AG09319 (cell line): ENCODE measurements around the gene SLC4A7.
"Not testable (repeated sequence)": the region's sequence is repeated elsewhere in the genome, so short reads cannot be mapped to it uniquely, and the experiment has no call there.

Source experiments
- DNase-seq: peaks from one replicate; pipeline ENCODE4 v3.0.0-alpha.2; 2010; ENCODE audit warnings: low read depth; ENCODE audit errors: extremely low read depth
- TF ChIP-seq, protein P1 (sequence below): IDR thresholded peaks from 2 replicates; pipeline ENCODE4 v1.5.1; 2011; ENCODE audit warnings: low read depth, mild to moderate bottlenecking, inconsistent platforms, low read length, moderate library complexity

The SLC4A7 gene

DNA sequence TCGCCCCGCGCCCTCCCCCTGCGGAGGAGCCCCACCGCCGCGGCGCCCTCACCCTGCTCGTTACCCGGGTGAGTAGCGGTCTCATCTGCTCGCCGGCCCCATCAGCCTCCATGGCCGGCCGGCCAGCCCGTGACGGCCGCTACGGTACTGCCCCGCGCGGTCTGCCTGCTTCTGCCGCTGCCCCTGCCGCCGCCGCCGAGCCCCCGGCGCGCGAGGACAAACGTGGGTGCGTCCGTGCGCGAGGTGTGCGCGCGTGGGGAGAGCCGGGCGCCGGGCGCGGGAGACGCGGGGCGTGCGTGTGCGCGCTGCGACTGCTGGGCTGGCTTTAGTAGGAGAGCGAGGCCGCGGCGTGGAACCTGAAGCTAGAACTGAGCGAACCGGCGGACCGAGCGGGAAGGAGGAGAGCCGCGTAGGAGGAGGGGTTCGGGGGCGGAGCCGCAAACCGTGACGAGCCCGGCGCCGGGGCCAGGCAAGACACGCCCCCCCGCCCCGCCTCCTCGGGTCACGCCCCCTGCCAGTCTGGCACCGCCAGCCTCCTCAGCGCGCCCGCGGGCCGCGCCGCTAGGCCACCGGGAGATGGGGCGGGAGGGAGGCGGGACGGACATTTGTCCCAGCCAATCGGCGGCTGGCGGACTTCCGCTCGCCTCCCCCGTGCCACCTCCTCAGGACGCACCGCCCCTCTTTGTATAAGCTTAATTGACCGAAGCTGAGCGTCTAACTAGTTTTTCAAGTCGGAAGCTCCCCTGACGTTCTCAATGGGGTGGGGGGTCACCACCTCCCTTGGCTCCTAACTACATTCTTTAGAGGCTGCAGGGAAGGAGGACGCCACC, at the start of gene SLC4A7:
SLC4A7 (minus strand) TSS at position 370 of the 830 bp plus-strand sequence; CDS start at position 112, 258 bp downstream.
- peak; percentile 93 for DNase-seq
- TF ChIP-seq, protein P1, sequence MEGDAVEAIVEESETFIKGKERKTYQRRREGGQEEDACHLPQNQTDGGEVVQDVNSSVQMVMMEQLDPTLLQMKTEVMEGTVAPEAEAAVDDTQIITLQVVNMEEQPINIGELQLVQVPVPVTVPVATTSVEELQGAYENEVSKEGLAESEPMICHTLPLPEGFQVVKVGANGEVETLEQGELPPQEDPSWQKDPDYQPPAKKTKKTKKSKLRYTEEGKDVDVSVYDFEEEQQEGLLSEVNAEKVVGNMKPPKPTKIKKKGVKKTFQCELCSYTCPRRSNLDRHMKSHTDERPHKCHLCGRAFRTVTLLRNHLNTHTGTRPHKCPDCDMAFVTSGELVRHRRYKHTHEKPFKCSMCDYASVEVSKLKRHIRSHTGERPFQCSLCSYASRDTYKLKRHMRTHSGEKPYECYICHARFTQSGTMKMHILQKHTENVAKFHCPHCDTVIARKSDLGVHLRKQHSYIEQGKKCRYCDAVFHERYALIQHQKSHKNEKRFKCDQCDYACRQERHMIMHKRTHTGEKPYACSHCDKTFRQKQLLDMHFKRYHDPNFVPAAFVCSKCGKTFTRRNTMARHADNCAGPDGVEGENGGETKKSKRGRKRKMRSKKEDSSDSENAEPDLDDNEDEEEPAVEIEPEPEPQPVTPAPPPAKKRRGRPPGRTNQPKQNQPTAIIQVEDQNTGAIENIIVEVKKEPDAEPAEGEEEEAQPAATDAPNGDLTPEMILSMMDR = no peak

- TF ChIP-seq, protein P1 = no peak
- no peak for DNase-seq
Measured at GRCh38 chr3:27533261-27533607, 49.0 kb upstream of the SLC4A7 start.

DNA sequence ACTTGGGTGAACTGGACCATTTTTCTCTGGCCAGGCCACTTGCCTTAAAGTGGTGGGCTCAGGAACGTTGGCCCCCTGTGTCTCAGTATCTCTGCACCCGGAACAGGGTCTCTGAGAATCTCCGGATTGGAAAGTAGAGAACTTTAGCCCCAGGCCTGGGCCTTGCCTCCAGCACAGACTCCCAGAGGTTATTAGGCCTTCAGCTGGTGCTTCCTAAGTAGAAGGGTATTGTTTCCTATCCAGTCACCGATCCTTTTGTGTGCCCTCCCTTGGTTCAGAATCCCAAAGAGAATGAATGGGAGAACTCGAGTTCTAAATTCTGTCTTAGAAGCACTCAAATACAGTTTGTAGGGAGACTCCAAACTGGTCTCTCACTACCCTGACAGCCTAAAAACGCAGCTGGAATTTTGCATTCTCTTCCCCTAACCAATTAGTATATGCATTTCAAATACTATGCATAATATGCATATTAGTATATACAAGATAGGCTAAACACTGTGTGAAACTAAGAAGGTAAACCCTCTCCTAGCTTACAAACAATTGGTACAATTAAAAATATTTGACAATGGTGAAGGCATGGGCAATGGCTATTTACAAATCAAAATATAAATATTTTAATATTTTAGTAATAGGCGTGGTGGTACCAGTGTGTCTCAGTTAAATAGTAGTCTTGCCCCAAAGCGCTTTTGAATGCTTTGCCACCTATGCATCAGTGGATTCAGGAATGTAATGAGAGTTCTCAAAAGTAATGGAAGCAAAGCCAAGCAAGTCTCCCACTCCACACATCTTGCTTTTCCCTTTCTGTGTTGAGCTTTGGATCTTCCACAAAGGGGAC, 48.5 kb upstream of the SLC4A7 start:
- TF ChIP-seq, protein P1 = no peak
- DNase-seq = no peak

- DNase-seq = not testable (repeated sequence)
Measured at GRCh38 chr3:27531193-27531751, 47.1 kb upstream of the SLC4A7 start.

DNA sequence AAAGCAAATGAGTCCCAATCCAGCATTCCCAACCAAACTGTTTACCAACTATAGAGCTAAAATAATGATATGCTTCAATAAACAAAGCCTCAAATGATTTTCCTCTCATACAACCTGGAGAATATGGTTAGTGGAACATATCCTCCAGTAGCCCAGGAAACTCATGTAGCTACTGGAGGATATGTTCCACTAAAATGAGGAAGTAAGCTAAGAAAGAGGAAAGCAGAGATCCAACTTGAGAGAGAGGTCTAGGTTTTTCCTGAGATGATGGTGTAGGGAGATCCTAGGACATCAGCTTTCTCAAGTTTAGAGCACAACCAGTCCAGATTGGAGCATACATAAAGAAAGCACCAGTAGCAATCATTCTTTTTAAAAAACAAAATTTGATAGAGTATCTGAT, 44.6 kb upstream of the SLC4A7 start:
- TF ChIP-seq, protein P1 = no peak

DNA sequence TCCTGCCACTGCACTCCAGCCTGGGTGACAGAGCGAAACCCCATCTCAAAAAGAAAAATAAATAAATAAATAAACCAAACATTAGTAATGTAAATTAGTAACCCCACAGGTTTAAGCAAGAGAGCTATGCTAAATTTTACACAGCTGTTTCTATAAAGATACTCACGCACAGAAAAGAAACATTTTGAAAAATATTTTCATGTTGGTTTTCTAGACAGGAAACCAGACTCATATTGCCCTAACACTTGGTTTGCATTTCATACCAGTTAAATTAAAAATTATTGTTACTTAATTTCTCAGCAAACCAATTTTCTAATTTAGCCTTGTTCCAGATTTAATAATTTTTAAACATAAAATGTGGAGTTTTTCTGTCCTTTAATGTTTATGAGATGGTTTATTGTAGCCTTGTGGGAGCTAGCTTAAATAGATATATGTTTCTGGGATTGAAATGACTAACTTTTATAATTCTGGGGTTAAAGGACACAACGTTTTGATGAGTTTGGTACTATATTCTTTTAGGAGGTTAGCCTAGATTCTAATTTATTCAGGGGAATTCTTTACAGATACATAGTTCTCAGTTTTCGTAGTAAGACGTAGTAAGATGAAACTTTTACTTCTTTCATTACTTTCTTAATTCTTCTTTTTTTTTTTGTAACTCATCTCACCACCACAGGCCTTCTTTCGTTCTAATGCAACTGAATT, 42.6 kb upstream of the SLC4A7 start:
- DNase-seq = no peak
- TF ChIP-seq, protein P1 = no peak

More for the DNA sequence above, 44.6 kb upstream of the SLC4A7 start:
- no peak for DNase-seq

DNA sequence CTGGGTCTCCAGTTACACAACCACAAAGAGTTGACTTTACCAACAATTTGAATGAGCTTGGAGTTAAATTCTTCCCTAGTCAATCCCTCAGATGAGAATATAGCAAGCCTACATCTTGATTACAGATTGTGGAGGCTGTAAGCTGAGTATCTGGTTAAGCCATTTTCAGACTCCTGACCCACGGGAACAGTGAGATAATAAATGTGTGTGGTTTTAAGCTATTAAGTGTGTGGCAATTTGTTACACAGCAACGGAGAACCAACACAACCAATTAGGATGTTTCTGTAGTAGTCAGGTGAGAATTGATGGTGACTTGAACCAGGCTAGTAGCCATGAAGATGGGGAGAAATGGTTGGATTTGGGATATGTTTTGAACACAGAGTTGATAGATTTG, 37.7 kb upstream of the SLC4A7 start:
- TF ChIP-seq, protein P1 = no peak
- DNase-seq = no peak
